Measurements from ENCODE around the gene PLXDC2. TPM values are rescaled to one million over a fixed set of nuclear protein-coding genes. Genes with fewer than 3 reads are reported as not detected.

PLXDC2 gene
- total RNA-seq, 1 experiment from 2014 or later: 38.7 TPM

GRCh38 chr10:19946791-19947190 is 130.6 kb downstream of the PLXDC2 start:
- Histone ChIP-seq H4K91ac (ENCODE audit: insufficient read length, low read depth, low read length) (no peak overlapping the region), H3K4me2 (ENCODE audit: insufficient read depth, insufficient read length, low read length) (no peak overlapping the region), H4K20me1 (ENCODE audit: control insufficient read depth, insufficient read depth, insufficient read length) (no peaks in the 10 kb centered on the region), H3K9me3 (ENCODE audit: control insufficient read depth, low read depth, low read length) (no peaks in the 10 kb centered on the region), H4K5ac (ENCODE audit: insufficient read length, low read depth, low read length) (no peak overlapping the region), H2BK15ac (ENCODE audit: low read depth, low read length) (no peak overlapping the region), H3K79me2 (ENCODE audit: insufficient read depth, low read length) (peaks cover 3% of the 10 kb centered on the region; the same call in 1 of the 2 replicates), H4K8ac (replicated peaks; ENCODE audit: insufficient read length, low read depth, low read length) (no peak overlapping the region), H3K23ac (ENCODE audit: insufficient read length, low read depth, low read length) (no peak overlapping the region), H3K27me3 (ENCODE audit: insufficient read depth, low read length) (no peaks in the 10 kb centered on the region), H3T11ph (ENCODE audit: low read length) (no peak overlapping the region), H2BK12ac (ENCODE audit: insufficient read length, low read depth, low read length) (no peak overlapping the region), H3K18ac (ENCODE audit: insufficient read length, low read depth, low read length) (no peak overlapping the region), H2BK20ac (ENCODE audit: low read depth, low read length, poor library complexity, severe bottlenecking) (no peak overlapping the region), H3K79me1 (ENCODE audit: insufficient read depth, low read depth, low read length, poor library complexity, severe bottlenecking) (no peaks in the 10 kb centered on the region), H3K9ac (ENCODE audit: extremely low read depth, insufficient read length, low read length) (no peak overlapping the region), H3K56ac (ENCODE audit: insufficient read length, low read depth, low read length) (no peak overlapping the region), H3K4me1 (ENCODE audit: insufficient read depth, low read length) (no peaks in the 10 kb centered on the region), H2BK5ac (ENCODE audit: insufficient read length, low read length) (no peak overlapping the region), H3K27ac (ENCODE audit: insufficient read length, low read depth, low read length) (no peak overlapping the region), H2BK120ac (ENCODE audit: low read depth, low read length, poor library complexity, severe bottlenecking) (no peak overlapping the region), H3K14ac (ENCODE audit: insufficient read depth, low read length) (no peak overlapping the region), H3K4ac (ENCODE audit: low read depth, low read length) (no peak overlapping the region), H2AK5ac (ENCODE audit: insufficient read length, low read length) (no peak overlapping the region), H2AFZ (ENCODE audit: low read length) (no peak overlapping the region), H3K23me2 (ENCODE audit: insufficient read length, low read depth, low read length, poor library complexity, severe bottlenecking) (no peaks in the 10 kb centered on the region)
- no peak for TF ChIP-seq CTCF (conservative IDR thresholded peaks at IDR 0.05)
- peaks cover 20 to 28% (median 23%) of the 10 kb centered on the region in 3 experiments for H3K36me3 Mint-ChIP-seq (ENCODE audit: insufficient read depth in 1 of 3, low read depth in 3 of 3)
- H3K9me3 Mint-ChIP-seq: peaks cover 5 to 17% of the 10 kb centered on the region in 2 experiments; a peak in 3 of 5 replicates
- H3K27ac Mint-ChIP-seq: no peak overlapping the region
- H3K4me3 Mint-ChIP-seq: no peak overlapping the region
- H3K27me3 Mint-ChIP-seq (ENCODE audit: low read depth): no peaks in the 10 kb centered on the region
- no CpG with 5 or more reads among the region's 8 CpGs for WGBS (ENCODE audit: extremely low coverage, insufficient read length, low lambda C conversion rate)
- no peak for DNase-seq
- peaks cover 7 to 11% of the 10 kb centered on the region in 2 experiments for H3K4me1 Mint-ChIP-seq

Data from H9 (cell line).